ENCODE measurements around the gene PSMB9.

DNA sequence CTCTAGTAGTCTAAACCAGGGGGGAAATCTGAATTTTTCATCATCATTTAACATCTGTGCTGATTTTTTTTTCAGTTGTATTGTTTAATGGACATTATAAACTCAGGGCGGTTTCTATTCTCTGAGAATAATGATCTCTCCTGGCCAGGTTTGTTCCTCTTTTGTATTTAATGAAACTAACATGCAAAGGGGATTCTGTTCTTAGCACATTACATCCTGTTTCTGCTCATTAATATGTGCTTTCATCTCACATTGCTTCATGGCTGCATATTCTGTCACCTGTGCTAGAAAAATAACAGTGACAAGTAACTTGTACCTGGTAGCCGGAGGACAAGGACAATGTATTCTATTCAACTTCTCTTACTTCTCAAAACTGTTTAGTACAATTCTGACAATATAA is 38.0 kb upstream of the PSMB9 start:
- TF ChIP-seq, protein P1, sequence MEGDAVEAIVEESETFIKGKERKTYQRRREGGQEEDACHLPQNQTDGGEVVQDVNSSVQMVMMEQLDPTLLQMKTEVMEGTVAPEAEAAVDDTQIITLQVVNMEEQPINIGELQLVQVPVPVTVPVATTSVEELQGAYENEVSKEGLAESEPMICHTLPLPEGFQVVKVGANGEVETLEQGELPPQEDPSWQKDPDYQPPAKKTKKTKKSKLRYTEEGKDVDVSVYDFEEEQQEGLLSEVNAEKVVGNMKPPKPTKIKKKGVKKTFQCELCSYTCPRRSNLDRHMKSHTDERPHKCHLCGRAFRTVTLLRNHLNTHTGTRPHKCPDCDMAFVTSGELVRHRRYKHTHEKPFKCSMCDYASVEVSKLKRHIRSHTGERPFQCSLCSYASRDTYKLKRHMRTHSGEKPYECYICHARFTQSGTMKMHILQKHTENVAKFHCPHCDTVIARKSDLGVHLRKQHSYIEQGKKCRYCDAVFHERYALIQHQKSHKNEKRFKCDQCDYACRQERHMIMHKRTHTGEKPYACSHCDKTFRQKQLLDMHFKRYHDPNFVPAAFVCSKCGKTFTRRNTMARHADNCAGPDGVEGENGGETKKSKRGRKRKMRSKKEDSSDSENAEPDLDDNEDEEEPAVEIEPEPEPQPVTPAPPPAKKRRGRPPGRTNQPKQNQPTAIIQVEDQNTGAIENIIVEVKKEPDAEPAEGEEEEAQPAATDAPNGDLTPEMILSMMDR (IDR thresholded peaks at IDR 0.05), result no peak
- no peak for TF ChIP-seq POLR2A (IDR thresholded peaks at IDR 0.05)
